ENCODE data around the gene OR2AG2.

The OR2AG2 gene

GRCh38 chr11:6742260-6742659 is 29.5 kb downstream of the OR2AG2 start:
- DNase-seq (ENCODE audit: low spot score), result no peak

DNA sequence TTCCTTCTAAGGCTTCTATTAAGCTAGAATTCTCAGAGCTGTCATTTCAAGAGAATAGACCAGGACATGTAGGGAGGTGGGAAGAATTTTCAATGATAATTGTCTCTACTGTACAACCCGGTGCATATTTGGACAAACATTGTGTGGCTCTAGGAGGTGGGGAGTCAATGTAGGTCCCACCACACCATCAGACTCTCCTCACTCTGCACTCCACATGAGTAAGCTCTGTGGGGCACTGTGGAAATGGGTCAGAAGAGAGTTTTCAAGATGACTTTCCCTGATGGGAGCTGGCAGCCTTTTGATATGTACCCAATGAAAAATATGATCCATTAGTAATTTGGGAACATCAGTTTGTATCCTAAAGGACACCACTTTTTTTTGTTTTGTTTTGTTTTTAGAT is 33.2 kb downstream of the OR2AG2 start:
- no peak for DNase-seq (ENCODE audit: low spot score)

DNA sequence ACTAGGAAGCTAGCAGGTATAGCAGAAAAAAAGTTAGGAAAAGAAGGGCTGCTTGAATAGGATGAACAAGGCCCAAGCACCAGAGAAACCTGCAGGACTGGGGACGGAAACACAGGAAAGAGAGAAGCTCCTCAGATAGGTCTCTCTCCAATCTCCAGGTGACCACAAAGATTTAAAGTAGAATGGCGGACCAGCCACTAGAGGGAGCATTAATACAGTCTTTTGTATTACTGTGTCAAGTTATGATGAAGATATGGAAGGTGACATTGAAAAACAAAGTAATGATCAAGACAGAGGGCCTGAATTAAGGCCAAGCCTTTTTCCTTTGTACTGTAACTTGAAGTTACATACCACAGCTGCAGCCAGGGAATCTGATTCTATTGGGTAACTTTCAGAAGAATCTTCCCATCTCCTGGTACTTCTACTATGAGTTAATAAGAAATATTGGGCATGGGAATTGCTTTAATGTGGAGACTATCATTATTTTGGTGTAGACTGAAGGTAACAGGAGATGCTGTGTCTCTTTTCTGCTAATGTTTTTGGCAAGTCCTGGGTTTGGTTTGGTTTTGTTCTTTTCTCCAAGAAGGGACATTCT is 33.8 kb downstream of the OR2AG2 start:
- DNase-seq (ENCODE audit: low spot score), result peak; percentile 53

DNA sequence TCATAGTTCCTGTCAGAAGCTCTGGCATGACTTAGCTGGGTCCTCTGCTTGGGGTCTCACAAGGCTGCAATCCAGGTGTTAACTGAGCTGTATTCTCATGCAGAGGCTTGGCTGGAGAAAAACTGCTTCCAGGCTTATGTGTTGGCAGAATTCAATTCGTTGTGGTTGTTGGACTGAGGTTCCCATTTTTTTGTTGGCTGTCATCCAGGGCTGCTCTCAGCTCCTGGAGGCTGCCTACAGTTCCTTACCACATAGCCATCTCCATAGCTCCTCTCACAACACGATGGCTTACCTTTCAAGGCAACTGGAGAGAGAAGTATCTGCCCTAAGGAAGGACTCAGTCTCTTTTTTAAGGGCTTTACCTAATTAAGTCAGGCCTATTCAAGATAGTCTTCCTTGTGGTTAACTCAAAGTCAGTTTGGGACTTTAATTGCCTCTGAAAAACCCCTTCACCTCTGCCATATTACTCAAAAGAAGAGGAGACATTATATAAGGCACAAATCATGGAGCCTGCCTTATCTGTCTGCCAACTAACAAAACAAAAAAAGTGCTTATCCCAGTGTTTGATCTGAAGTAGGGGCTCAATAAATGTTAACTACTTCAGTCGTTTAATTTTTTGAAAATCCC is 35.2 kb downstream of the OR2AG2 start:
- DNase-seq (ENCODE audit: low spot score), result no peak

DNA sequence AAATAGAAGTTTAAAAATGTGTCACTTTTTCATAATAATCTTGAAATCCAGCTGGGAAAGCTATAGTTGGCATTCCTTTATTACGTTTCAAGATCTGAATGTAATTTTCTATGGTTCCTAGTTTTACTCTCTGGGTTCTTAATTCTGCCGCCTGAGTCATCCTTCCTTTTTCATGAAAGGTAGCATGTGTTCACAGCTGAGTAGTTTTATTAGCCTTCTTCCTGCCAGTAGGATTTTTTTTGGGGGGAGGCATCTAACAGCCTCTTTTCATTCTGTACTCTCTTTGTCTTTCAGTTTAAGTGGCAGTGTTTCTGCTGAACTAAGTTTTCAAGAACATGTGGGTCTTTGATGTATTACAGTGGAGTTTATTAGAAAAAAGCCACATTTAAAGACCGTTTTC is 36.5 kb downstream of the OR2AG2 start:
- no peak for DNase-seq (ENCODE audit: low spot score)

- no peak for DNase-seq (ENCODE audit: low spot score)
Measured at GRCh38 chr11:6734616-6735015, 37.2 kb downstream of the OR2AG2 start.

- no peak for DNase-seq (ENCODE audit: low spot score)
Measured at GRCh38 chr11:6733326-6734275, 38.2 kb downstream of the OR2AG2 start.

- no peak for DNase-seq (ENCODE audit: low spot score)
Measured at GRCh38 chr11:6727971-6728760, 43.6 kb downstream of the OR2AG2 start.

DNA sequence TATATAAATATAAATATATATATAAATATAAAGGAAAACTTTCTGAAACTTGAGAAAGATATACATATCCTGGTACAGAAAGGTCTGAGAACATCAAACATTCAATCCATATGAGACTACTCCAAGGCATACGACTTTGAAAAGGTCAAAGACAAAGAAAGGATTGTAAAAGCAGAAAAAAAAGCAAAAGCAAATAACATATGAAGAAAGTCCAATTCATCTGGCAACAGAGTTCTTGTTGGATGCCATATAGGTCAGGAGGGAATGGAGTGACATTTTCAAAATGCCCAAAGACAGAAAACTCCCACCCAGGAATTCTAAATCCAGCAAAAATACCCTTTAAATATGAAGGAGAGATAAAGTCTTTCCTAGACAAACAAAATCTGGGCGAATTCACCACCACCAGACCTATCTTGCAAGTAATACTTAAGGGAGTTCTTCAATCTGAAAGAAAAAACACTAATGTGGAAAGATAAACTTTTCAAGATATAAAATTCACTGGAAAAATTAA is 46.3 kb downstream of the OR2AG2 start:
- DNase-seq (ENCODE audit: low spot score), result no peak

DNA sequence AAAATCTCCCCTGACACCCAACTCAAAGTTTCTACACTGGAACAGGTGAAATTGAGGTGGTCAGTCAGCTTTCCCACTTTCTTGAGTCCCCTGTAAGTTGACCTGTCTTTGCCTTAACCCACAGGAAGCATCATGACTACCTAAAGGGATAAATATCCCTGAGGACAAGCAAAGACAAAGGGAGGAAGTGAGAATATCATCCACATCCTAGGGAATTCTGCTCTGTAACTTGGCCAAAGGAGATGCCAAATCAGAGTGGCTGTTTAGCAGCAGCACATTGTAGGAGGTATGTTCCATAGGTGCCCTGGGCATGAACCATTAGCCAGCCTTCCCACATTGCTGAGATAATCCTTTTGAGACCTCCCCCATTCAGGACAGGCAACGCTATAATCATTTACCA is 47.8 kb downstream of the OR2AG2 start:
- no peak for DNase-seq (ENCODE audit: low spot score)

DNA sequence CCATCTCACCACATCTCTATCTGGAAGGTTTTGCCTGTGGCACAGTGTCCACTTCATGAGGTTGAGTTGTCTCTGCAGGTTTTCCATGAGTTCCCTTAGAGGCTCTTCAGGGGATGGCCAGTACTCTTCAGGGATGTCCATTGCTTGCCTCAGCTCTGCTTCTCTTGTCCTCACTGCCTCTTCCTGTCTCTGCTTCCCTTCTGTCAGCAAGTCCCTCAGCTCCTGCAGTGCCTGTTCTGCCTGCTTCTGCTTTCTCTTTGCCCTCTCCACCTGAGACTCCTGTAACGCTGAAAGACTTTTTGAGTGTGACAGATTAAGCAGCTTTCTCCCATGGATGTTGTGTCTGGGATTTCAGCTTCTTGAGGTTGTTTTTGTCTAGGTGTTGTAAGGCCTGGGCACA is 50.4 kb downstream of the OR2AG2 start:
- no peak for DNase-seq (ENCODE audit: low spot score)

GRCh38 chr11:6719576-6719975 is 52.2 kb downstream of the OR2AG2 start:
- no peak for DNase-seq (ENCODE audit: low spot score)

DNA sequence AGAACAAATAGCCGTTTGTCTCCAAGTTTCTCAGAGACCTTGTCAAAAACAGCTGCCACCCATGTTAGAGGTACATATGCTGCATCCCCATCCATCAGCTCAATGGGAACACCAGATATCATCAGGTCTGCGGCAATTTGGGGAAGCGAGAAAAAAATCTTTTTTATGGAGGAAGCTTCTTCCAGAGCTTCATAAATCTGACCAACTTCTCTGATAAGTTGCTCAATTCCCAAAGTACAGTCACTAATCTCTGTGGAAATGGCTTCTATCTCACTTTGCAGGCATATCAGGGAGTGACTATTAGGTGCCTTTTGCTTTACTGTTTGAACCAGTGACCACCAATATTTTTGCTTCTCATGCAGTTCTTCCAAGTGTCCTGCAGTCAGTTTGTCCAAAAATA is 54.4 kb downstream of the OR2AG2 start:
- no peak for DNase-seq (ENCODE audit: low spot score)

All from cerebellar cortex (tissue), 1 donor.